GM12878 (cell line): Measurements from ENCODE around the gene SLC43A1. TPM values are rescaled to one million over a fixed set of nuclear protein-coding genes. Genes with fewer than 3 reads are reported as not detected.

Source experiments
- ATAC-seq: fragments of 200-7000 bp; cut with Tn5 transposase; 3 replicates; pipeline ENCODE4 v1.9.1; 2020; ENCODE audit warnings: mild to moderate bottlenecking, moderate library complexity
- BruUV-seq: library from RNA; stranded (reverse); fragments of 400-500 nt; replicated peaks from 2 replicates; lab custom pipeline; 2021; lab: Mats Ljungman, UMichigan
- CTCF ChIA-PET: fragments of 300-600 bp; sonication (Branson Sonifier 250); formaldehyde crosslinking; extraction: SDS; loops from one replicate; lab custom pipeline; 2021; ENCODE audit warnings: inconsistent platforms; lab: Yijun Ruan, JAX
- POLR2A ChIA-PET: fragments of 350-600 bp; formaldehyde crosslinking; extraction: SDS; loops from one replicate; lab custom pipeline; 2021; ENCODE audit warnings: inconsistent platforms; lab: Charles Lee
- RAD21 ChIA-PET: fragments of 300-600 bp; sonication (Branson Sonifier 250); formaldehyde crosslinking; loops from one replicate; lab custom pipeline; 2023; ENCODE audit warnings: antibody characterized with exemption; ENCODE audit not compliant: unreplicated experiment; lab: Charles Lee
- SMC1A ChIA-PET: fragments of 300-600 bp; sonication (Branson Sonifier 250); formaldehyde crosslinking; loops from one replicate; lab custom pipeline; 2023; ENCODE audit not compliant: unreplicated experiment, uncharacterized antibody; lab: Charles Lee
- DNase-seq: peaks from one replicate; pipeline ENCODE4 v3.0.0-alpha.2; 2011; ENCODE audit warnings: low read depth, low spot score
- FAIRE-seq: peaks from 3 replicates; lab custom pipeline; 2011; peaks lifted over from hg19 to GRCh38; lab: Jason Lieb, UNC
- H2AFZ ChIP-seq: 2 replicates; pipeline ENCODE4 v1.6.0; 2011; ENCODE audit warnings: low read depth, low read length, control low read depth; ENCODE audit not compliant: control insufficient read depth
- H3K27ac ChIP-seq: 2 replicates; pipeline ENCODE4 v1.5.1; 2011; ENCODE audit warnings: control low read depth; ENCODE audit not compliant: control insufficient read depth, insufficient read depth
- H3K27me3 ChIP-seq, 2 experiments: replicated peaks in 1 of 2; 2 replicates each; pipeline versions ENCODE4 v1.6.0 to v1.6.1; 2011; ENCODE audit warnings: low read length in 1 of 2; ENCODE audit not compliant: control insufficient read depth in 2 of 2, insufficient read depth in 2 of 2
- H3K36me3 ChIP-seq, 2 experiments: 2 replicates each; pipeline ENCODE4 v1.5.1; 2011; ENCODE audit warnings: low read length in 1 of 2; ENCODE audit not compliant: control insufficient read depth in 2 of 2, insufficient read depth in 2 of 2
- H3K4me1 ChIP-seq: 2 replicates; pipeline ENCODE4 v1.6.1; 2011; ENCODE audit warnings: mild to moderate bottlenecking, low read length, moderate library complexity, mixed read lengths; ENCODE audit not compliant: control insufficient read depth, insufficient read depth
- H3K4me2 ChIP-seq: 2 replicates; pipeline ENCODE4 v1.6.0; 2011; ENCODE audit warnings: control low read depth; ENCODE audit not compliant: control insufficient read depth, insufficient read depth
- H3K4me3 ChIP-seq: fragments of 200-600 bp; sonication (generic); 2 replicates; pipeline ENCODE4 v1.5.1; 2016
- H3K79me2 ChIP-seq: 2 replicates; pipeline ENCODE4 v1.6.0; 2011; ENCODE audit warnings: low read length; ENCODE audit not compliant: control insufficient read depth, insufficient read depth
- H3K9ac ChIP-seq: 2 replicates; pipeline ENCODE4 v1.8.0; 2011; ENCODE audit warnings: low read length, control low read depth, mixed read lengths; ENCODE audit not compliant: control insufficient read depth, insufficient read depth
- H3K9me3 ChIP-seq: replicated peaks from 3 replicates; pipeline ENCODE4 v1.5.1; 2011; ENCODE audit warnings: mild to moderate bottlenecking, low read length; ENCODE audit not compliant: control insufficient read depth, insufficient read depth
- H4K20me1 ChIP-seq: 2 replicates; pipeline ENCODE4 v1.6.0; 2011; ENCODE audit not compliant: control insufficient read depth, insufficient read depth
- ATF7 ChIP-seq: fragments of 450-650 bp; IDR thresholded peaks from 2 replicates; pipeline ENCODE4 v1.6.1; 2016; ENCODE audit warnings: low read depth, mild to moderate bottlenecking
- BMI1 ChIP-seq: fragments of 450-650 bp; IDR thresholded peaks from 2 replicates; pipeline ENCODE4 v1.6.1; 2016; ENCODE audit warnings: mild to moderate bottlenecking, moderate library complexity, borderline replicate concordance
- CHD2 ChIP-seq: IDR thresholded peaks from 2 replicates; pipeline ENCODE4 v1.6.1; 2011; ENCODE audit warnings: low read depth, low read length, improper control_type of control experiment, borderline replicate concordance
- SUPT20H ChIP-seq: IDR thresholded peaks from 2 replicates; pipeline ENCODE4 v1.6.1; 2011; ENCODE audit warnings: low read depth, mild to moderate bottlenecking, low read length, moderate library complexity, borderline replicate concordance; ENCODE audit not compliant: control insufficient read depth
- ZNF24 ChIP-seq: fragments of 450-650 bp; IDR thresholded peaks from 2 replicates; pipeline ENCODE4 v1.6.1; 2017; ENCODE audit warnings: antibody characterized with exemption, mild to moderate bottlenecking
- in situ Hi-C: fragments of 300-500 bp; cut with MboI; formaldehyde crosslinking; loops from 9 replicates; pipeline ENCODE4 v1.14.3; 2018; ENCODE audit warnings: mixed read lengths
- intact Hi-C: fragments of 100-400 bp; cut with micrococcal nuclease; formaldehyde crosslinking; loops from one replicate; pipeline ENCODE4 v1.14.2; 2022; ENCODE audit not compliant: unreplicated experiment
- polyA plus RNA-seq, 11 experiments: library from polyadenylated mRNA; depleted of rRNA in 4 of 11; unstranded in 6 of 11; stranded (reverse) in 5 of 11; fragments of >200 nt; fragmentation: Nextera tagmentation in 4 of 11; fragmentation: Illumina TruSeq in 1 of 11; extraction: Ambion mirVana in 4 of 11; extraction: Trizol in 1 of 11; gene quantifications; 1 replicate in 1 of 11; 2 replicates in 10 of 11; pipeline versions ENCODE4 v1.2.1 to v1.2.3, GENCODE V29; 2011 to 2016; ENCODE audit warnings: inconsistent platforms in 2 of 11, missing spikeins in 2 of 11, low read depth in 1 of 11
- total RNA-seq, 4 experiments: library from RNA; depleted of rRNA in 3 of 4; stranded (reverse); fragments of >200 nt in 3 of 4; fragmentation: Illumina TruSeq in 1 of 4; extraction: Trizol in 1 of 4; gene quantifications; 2 replicates each; pipeline versions ENCODE4 v1.2.1 to v1.2.3, GENCODE V29; 2013 to 2021
- TF ChIP-seq, protein P1 (sequence below): fragments of 450-650 bp; formaldehyde crosslinking; IDR thresholded peaks from 2 replicates; pipeline ENCODE4 v1.5.0; 2022; ENCODE audit warnings: mild to moderate bottlenecking, missing genetic modification characterization

The SLC43A1 gene
- total and polyA plus RNA-seq, 10 of the 15 experiments (the other 5 are each of a cell fraction or from before 2014, with no cell fraction given) = 1.0 to 17.8 (median 12.6) TPM

DNA sequence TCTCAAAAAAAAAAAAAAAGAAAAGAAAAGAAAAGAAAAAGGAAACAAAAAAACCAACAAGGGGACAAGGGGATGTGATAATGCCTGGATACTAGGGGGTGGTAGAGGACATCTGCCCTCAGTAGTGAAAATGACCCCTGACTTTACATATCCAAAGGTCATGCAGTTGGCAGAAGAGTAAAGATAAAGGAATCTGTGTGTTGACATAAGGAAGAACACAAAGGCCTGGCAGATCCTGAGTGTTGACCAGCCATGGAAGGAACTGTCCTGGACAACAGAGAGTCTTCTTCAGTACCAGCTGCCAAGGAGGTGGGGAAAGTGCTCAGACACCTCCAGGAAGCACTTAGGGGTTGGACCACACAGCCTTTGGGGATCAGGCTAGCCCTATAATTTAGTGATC lies 12.6 kb downstream of the SLC43A1 start:
- Histone ChIP-seq H3K36me3 (peaks cover 3% of the 10 kb centered on the region in 2 experiments; a peak in 3 of 4 replicates), H3K9me3 (no peaks in the 10 kb centered on the region), H3K79me2 (no peaks in the 10 kb centered on the region), H3K9ac (no peak overlapping the region), H3K4me2 (no peak overlapping the region), H3K27ac (no peak overlapping the region), H3K27me3 (no peaks in the 10 kb centered on the region), H3K4me1 (no peaks in the 10 kb centered on the region)
- CTCF ChIA-PET = interaction anchor here (0.9 to 2.1 kb wide), 5 partner anchors 9 to 46 kb away, joined by 4 to 16 read pairs (median 6); no protein-coding TSS in a partner anchor
- no peak for DNase-seq
- no peak for FAIRE-seq
- BruUV-seq = no TSS peak
- SMC1A ChIA-PET = interaction anchor here (0.8 to 1.2 kb wide), 4 partner anchors 9 to 163 kb away, joined by 3 to 4 read pairs (median 4); no protein-coding TSS in a partner anchor
- TF ChIP-seq, protein P1, sequence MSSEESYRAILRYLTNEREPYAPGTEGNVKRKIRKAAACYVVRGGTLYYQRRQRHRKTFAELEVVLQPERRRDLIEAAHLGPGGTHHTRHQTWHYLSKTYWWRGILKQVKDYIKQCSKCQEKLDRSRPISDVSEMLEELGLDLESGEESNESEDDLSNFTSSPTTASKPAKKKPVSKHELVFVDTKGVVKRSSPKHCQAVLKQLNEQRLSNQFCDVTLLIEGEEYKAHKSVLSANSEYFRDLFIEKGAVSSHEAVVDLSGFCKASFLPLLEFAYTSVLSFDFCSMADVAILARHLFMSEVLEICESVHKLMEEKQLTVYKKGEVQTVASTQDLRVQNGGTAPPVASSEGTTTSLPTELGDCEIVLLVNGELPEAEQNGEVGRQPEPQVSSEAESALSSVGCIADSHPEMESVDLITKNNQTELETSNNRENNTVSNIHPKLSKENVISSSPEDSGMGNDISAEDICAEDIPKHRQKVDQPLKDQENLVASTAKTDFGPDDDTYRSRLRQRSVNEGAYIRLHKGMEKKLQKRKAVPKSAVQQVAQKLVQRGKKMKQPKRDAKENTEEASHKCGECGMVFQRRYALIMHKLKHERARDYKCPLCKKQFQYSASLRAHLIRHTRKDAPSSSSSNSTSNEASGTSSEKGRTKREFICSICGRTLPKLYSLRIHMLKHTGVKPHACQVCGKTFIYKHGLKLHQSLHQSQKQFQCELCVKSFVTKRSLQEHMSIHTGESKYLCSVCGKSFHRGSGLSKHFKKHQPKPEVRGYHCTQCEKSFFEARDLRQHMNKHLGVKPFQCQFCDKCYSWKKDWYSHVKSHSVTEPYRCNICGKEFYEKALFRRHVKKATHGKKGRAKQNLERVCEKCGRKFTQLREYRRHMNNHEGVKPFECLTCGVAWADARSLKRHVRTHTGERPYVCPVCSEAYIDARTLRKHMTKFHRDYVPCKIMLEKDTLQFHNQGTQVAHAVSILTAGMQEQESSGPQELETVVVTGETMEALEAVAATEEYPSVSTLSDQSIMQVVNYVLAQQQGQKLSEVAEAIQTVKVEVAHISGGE = no peak
- TF ChIP-seq SUPT20H = no peak
- no peak for TF ChIP-seq CHD2
- no peak for TF ChIP-seq BMI1
- TF ChIP-seq ATF7 = no peak
- TF ChIP-seq ZNF24 = no peak
- TF ChIP-seq, all 136 proteins: peak for 0
- RAD21 ChIA-PET = interaction anchor here (0.8 to 1.8 kb wide), 2 partner anchors 9 to 45 kb away, joined by 5 to 7 read pairs; no protein-coding TSS in a partner anchor
- no peak for ATAC-seq
- no peak overlapping the region for H3K4me3 ChIP-seq
- intact Hi-C loops = no loop called here
- POLR2A ChIA-PET = interaction anchor here (0.7 kb wide), 1 partner anchor 16 kb away, joined by 4 read pairs; no protein-coding TSS in a partner anchor
- H2AFZ ChIP-seq = no peak overlapping the region
- peaks cover 3% of the 10 kb centered on the region; the same call in 1 of the 2 replicates for H4K20me1 ChIP-seq
- in situ Hi-C loops = no loop called here
